G401 (cell line): ENCODE data around the gene MINAR1. TPM values are rescaled to one million over a fixed set of nuclear protein-coding genes. Genes with fewer than 3 reads are reported as not detected.
A peak's percentile ranks its signal among the peaks of the same experiment; 100 is the strongest.
"Not testable (repeated sequence)": the region's sequence is repeated elsewhere in the genome, so short reads cannot be mapped to it uniquely, and the experiment has no call there.

Experiments used
- DNase-seq: peaks from one replicate; pipeline ENCODE4 v3.0.0-alpha.2; 2015; ENCODE audit warnings: low spot score
- in situ Hi-C: cut with HindIII; loops from 2 replicates; pipeline ENCODE4 v1.10.0; 2016; ENCODE audit warnings: low sequenced_read_pairs, mixed read lengths
- total RNA-seq: library from RNA; depleted of rRNA; stranded (reverse); fragments of >200 nt; shearing (Covaris generic); gene quantifications from 2 replicates; pipeline ENCODE4 v1.2.3, GENCODE V29; 2014; rRNA removed

Gene MINAR1
- total RNA-seq: 0.20 and 0.31 TPM in 2 replicates

DNA sequence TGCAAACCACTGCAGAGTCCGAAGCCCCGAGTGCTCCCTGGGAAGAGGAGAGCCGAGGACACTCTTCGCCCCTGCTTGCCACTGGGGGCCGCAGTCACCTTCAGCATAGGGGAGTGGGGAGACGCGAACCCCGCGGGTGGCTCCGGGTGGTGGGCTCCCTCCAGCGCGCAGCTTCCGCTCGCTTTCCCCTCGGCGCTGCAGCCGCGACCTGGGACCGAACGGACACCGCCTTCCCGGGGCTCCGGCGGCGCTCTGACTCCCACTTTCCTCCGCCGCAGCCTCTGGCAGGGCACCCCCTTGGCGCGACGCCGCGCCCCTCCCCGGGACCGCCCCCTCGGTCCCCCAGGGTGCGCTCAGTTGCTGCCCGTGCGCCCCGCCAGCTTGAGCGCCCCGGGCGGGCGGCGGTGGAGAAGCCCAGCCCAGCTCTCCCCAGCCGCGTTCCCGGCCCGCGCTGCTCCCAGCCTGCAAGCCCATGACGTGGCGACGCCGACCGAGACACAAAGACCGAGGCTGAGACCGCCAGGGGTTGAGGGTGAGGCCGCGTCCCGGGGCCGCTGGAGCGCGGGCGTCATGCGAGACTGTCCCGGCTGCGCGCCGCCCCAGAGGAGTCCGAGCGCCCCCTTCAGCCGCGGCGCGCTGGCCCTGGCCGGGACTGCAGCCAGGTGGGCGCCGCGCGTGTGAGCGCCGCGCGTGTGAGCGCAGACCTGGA is at the start of gene MINAR1:
Gene MINAR1 (plus strand): TSS at position 701 of the 709 bp plus-strand sequence. CDS start 23,812 bp downstream, outside the sequence.
- in situ Hi-C loops: no loop called here
- no peak for DNase-seq

DNA sequence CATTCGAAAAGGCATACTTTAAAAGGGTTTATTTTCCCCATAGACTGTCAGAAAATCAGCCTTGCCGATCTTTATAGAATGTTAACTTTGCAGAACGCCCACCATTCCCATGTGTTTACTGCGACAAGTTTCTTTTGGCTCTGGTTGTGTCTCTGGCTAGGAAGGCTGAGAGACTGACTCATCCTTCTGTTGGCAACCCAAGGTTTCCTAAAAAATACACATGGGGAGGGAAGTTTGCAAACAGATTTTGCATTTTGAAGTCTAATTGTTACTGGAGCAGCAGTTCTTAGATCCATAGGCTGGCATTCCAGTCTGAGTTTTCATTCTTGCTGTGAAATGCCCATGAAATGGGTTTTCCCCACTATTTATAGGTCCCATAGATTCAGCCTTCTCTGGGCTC is 37.9 kb upstream of the MINAR1 start:
- no peak for DNase-seq
- in situ Hi-C loops: no loop called here

GRCh38 chr15:79396850-79397249 is 35.3 kb upstream of the MINAR1 start:
- in situ Hi-C loops: no loop called here
- no peak for DNase-seq

DNA sequence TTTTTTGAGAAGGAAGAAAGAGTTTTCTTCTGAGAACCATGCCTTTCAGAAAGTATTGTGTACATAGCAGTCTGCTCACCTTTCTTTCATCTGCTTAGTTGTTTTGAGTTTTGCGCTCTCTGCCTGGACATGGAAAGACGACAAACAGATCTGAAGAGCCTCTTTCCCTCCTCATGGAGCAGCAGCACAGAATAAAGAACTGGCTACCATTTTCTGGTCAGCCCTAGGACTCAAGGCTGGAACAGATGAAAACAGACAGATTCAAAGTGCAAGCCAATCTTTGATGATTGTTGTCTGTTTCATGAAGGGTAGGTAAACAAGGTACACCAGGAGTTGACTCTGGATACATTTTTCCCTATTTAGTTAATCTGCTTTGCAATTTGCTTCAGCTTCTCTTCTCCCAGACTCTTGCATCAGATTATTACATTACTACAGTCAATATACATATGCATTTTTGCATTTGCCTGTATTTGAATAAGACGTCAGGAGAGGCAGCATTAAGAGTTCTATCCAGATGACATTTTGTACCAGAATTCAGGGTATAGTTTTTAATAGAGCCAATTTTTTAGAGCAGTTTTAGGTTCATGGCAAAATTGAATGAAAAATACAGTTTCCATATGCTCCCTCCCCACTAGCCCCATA is 34.7 kb upstream of the MINAR1 start:
- in situ Hi-C loops: no loop called here

DNA sequence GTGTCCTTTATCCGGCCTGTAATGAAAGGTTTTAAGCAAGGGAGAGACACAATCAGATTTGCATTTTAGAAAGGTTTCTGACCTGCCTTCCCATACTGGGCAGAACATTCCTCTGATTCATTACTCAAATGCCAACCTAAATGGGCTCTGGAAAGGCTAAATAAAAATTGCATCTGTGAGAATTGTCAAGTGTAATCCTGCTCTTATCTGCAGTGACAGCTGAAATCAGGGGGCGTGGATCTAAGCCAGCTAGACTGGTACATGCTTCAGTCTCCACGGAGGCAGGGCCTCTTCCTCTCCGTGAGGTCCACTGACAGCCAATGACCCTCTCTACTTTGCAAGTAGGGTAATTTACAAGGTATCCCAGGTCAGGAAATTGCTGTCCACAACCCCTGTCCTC is 32.5 kb upstream of the MINAR1 start:
- no peak for DNase-seq
- in situ Hi-C loops: no loop called here

More for the DNA sequence above, 34.7 kb upstream of the MINAR1 start:
- DNase-seq: no peak

GRCh38 chr15:79400650-79401049 is 31.5 kb upstream of the MINAR1 start:
- in situ Hi-C loops: no loop called here
- no peak for DNase-seq

- DNase-seq: no peak
- in situ Hi-C loops: no loop called here
Measured at GRCh38 chr15:79401301-79401700, 30.8 kb upstream of the MINAR1 start.

GRCh38 chr15:79402136-79402535 is 30.0 kb upstream of the MINAR1 start:
- DNase-seq: no peak
- in situ Hi-C loops: no loop called here

- in situ Hi-C loops: no loop called here
- no peak for DNase-seq
Measured at GRCh38 chr15:79403501-79403900, 28.6 kb upstream of the MINAR1 start.

- DNase-seq: no peak
- in situ Hi-C loops: no loop called here
Measured at GRCh38 chr15:79406210-79406609, 25.9 kb upstream of the MINAR1 start.

GRCh38 chr15:79408041-79408440 is 24.1 kb upstream of the MINAR1 start:
- in situ Hi-C loops: no loop called here
- no peak for DNase-seq

- in situ Hi-C loops: no loop called here
- DNase-seq: no peak
Measured at GRCh38 chr15:79410237-79410636, 21.9 kb upstream of the MINAR1 start.

- in situ Hi-C loops: no loop called here
- DNase-seq: no peak
Measured at GRCh38 chr15:79412010-79412409, 20.1 kb upstream of the MINAR1 start.

DNA sequence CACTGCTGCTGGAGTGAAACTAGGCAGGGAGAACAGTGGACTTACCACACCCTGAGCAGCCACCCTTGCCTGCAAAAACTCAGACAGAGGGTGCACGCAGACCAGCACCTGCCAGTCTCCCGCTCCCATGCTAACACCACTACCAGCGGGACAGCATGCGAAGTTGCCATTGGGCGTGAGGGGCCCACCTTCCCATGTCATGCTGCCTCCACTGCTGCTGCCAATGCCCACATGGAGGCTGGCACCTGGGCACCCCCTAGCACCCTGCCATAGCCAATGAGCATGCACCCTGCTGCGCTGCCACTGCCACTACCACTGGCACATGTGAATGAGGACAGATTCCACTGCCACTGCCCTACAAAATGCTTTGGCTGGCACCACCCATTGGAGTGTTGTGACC is 19.7 kb upstream of the MINAR1 start:
- no peak for DNase-seq
- in situ Hi-C loops: no loop called here

DNA sequence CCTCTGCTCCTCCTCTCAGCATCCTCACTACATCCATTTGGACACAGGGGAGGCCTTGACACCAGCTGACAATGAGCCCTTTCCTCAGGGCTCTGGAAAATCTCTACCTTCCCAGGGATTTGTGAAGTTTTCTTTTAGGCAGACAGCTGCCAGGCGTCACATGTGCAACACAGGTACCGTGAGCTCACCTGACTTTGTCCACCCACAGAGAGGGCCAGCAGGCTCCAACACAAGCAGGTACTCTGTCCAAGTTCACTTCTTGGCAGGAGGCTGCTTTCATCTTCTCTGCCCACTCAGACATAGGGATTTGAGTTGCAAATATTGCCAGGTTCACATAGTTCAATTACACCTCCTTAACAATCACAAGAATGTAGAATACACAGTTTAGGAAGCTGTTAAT is 15.3 kb upstream of the MINAR1 start:
- no peak for DNase-seq
- in situ Hi-C loops: no loop called here

DNA sequence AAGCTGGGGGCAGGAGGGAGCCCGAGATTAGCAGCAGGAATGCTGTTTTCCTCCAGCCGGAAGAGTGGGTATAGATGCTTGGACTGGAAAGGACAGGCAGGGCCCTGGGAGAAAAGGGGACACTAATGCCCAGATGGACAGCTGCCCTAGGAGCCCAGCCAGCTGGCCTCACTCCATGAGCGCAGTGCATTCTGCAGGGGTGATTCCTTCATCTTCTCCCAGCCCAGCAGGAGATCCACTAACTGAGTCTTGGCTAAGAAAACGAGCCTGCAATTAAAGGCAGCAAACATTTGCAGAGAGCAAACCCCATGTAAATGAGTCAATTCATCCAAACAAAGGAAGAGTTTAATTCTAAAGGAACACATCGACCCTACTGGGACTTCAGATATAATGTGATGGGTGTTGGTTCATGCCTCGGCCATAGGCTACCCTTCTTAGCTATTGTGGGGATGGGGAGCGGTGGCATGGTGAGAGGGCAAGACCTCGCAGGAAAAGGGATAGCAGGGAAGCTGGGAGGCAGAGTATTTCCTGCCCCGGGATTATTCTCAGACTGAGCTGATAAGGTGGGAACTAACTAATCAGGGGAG is 13.3 kb upstream of the MINAR1 start:
- DNase-seq: peak; percentile 82
- in situ Hi-C loops: no loop called here

DNA sequence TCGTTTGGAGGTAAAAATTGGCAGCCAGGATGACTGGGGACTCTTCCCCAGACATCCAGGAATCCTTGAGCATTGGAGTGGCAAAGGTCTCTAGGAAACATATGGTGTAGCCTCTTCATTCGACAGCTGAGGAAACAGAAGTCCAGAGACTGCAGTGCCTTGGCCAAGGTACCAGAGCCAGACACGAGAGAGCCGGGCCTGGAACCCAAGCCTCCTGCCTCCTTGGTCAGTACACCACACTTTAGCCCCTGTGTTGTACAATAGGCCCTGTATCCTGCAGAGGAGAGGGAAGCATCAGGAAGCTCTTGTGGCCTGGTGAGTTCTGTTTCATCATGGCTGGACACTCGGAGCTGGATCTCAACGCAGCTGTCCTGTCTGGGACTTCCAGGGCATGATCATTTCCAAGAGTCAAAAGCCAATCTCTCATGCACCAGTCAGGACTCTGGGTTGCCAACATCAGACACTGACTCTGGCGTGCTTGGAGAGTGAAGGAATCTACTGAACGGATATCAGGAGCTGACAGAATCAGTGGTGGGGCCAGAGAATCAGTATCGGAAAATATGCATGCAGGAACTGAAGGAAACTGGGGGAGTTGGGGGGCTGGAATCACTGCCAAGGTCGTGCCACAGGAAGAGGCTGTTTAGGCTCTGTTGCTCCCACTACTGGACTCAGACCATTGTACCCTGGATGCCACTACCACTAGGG is 6.4 kb upstream of the MINAR1 start:
- no peak for DNase-seq
- in situ Hi-C loops: no loop called here

DNA sequence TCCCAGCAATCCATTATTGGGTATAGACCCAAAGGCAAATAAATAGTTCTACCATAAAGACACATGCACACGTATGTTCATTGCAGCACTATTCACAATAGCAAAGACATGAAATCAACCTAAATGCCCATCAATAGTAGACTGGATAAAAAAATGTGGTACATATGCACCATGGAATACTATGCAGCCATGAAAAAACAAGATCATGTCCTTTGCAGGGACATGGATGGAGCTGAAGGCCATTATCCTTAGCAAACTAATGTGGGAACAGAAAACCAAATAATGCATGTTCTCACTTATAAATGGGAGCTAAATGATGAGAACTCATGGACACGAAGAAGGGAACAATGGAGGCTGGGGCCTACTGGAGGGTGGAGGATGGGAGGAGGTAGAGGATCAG is 5.2 kb upstream of the MINAR1 start:
- in situ Hi-C loops, DNase-seq: not testable (repeated sequence)

GRCh38 chr15:79427781-79428598 is 4.1 kb upstream of the MINAR1 start:
- DNase-seq: no peak
- in situ Hi-C loops: no loop called here
